Aorta (tissue), 5 donors: Measurements from ENCODE around the gene ADGRB2. TPM values are rescaled to one million over a fixed set of nuclear protein-coding genes. Genes with fewer than 3 reads are reported as not detected.

Experiments used
- ATAC-seq: fragments of 200-7000 bp; cut with Tn5 transposase; one replicate; pipeline ENCODE4 v1.9.1; 2022; ENCODE audit warnings: moderate library complexity; ENCODE audit not compliant: low FRiP score
- DNase-seq, 2 donors: peaks; one replicate each; pipeline ENCODE4 v3.0.0-alpha.2; 2020
- H3K27ac ChIP-seq, 2 donors: one replicate each; pipeline ENCODE4 v1.5.1; 2013; ENCODE audit warnings: low read length in 2 of 2, mild to moderate bottlenecking in 2 of 2, moderate library complexity in 2 of 2, control low read depth in 1 of 2, inconsistent platforms in 1 of 2, low read depth in 1 of 2
- H3K27me3 ChIP-seq, 2 donors: one replicate each; pipeline ENCODE4 v1.6.1; 2013; ENCODE audit warnings: control low read depth in 1 of 2, low read length in 1 of 2, mild to moderate bottlenecking in 1 of 2, moderate library complexity in 1 of 2; ENCODE audit not compliant: insufficient read depth in 2 of 2, control insufficient read depth in 1 of 2
- H3K36me3 ChIP-seq, 2 donors: one replicate each; pipeline ENCODE4 v1.6.1; 2013; ENCODE audit warnings: control low read depth in 1 of 2, low read length in 1 of 2, mild to moderate bottlenecking in 1 of 2; ENCODE audit not compliant: insufficient read depth in 2 of 2, control insufficient read depth in 1 of 2
- H3K4me1 ChIP-seq, 2 donors: one replicate each; pipeline ENCODE4 v1.6.1; 2013; ENCODE audit warnings: low read length in 2 of 2, control low read depth in 1 of 2, mild to moderate bottlenecking in 1 of 2, moderate library complexity in 1 of 2; ENCODE audit not compliant: insufficient read depth in 2 of 2, control insufficient read depth in 1 of 2
- H3K4me3 ChIP-seq, 2 donors: one replicate each; pipeline ENCODE4 v1.5.1; 2013; ENCODE audit warnings: low read length in 2 of 2, control low read depth in 1 of 2, mild to moderate bottlenecking in 1 of 2
- H3K9me3 ChIP-seq: one replicate; pipeline ENCODE4 v1.6.1; 2013; ENCODE audit warnings: mild to moderate bottlenecking, low read length; ENCODE audit not compliant: control insufficient read depth
- WGBS, 2 donors: extraction: QIAGEN DNeasy Blood & Tissue Kit; methylation state at CpG; one replicate each; pipeline ENCODE4 v1.1.7; 2013; 5-methylcytosine and 5-hydroxymethylcytosine counted together
- intact Hi-C, 2 donors: fragments of 100-400 bp; cut with DNase I; formaldehyde crosslinking; loops; one replicate each; pipeline versions ENCODE4 v1.14.2 to v1.15.0; 2022
- polyA plus RNA-seq, 2 donors: library from polyadenylated mRNA; stranded (reverse); fragments of 200-250 nt; gene quantifications; one replicate each; pipeline ENCODE4 v1.2.3, GENCODE V29; 2013
- total RNA-seq, 2 donors: library from RNA; stranded (reverse); fragmentation: NEBNext Ultra II Directional; extraction: Animal tissue kit (Norgen Biotek cat#: 25700); gene quantifications; one replicate each; pipeline ENCODE4 v1.2.1, GENCODE V29; 2021
- donor health status: healthy with polysubstance abuse.
- donor health status: Bipolar disorder and iron deficiency.
- donor health status: DM: no; HTN: no; CAD: no.
- donor health status: DM: no; HTN: no; CAD: no.
- donor health status: DM: yes; HTN: yes; CAD: no.

The ADGRB2 gene
- total and polyA plus RNA-seq, 4 donors, result 1.8 to 4.6 (median 2.1) TPM

DNA sequence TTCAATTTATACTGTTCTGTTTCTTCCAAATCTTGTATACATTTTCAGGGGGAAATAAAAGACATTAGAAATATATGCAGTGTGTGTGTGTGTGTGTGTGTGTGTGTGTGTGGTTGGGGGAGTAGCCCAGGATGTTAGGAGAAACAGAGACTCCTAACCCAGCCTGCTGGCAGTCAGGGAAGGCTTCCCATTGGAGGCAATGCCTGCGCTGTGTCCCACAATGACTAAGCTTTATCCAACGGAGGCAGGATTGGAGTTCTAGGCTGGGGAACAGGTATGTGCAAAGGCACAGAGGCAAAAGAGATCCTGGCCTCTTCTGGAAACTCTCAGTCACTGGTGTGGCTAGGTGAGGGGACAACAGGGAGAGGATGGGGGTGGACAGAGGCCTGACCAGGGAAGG, 16.5 kb upstream of the ADGRB2 start:
- intact Hi-C loops, result loop anchor here in 1 of 2 donors (10.0 kb wide), 1 partner anchor 216 kb away; no protein-coding TSS in a partner anchor
- no peak overlapping the region for H3K27ac ChIP-seq
- no peaks in the 10 kb centered on the region for H3K4me1 ChIP-seq
- DNase-seq (no peak), ATAC-seq (no peak)
- 87 to 89% methylated on average over 2 of the region's 2 CpGs for WGBS, 2 donors
- no peaks in the 10 kb centered on the region for H3K9me3 ChIP-seq
- no peaks in the 10 kb centered on the region for H3K27me3 ChIP-seq
- no peaks in the 10 kb centered on the region for H3K36me3 ChIP-seq
- no peak overlapping the region for H3K4me3 ChIP-seq

GRCh38 chr1:31779687-31780086, 15.5 kb upstream of the ADGRB2 start:
- Histone ChIP-seq H3K9me3 (no peaks in the 10 kb centered on the region), H3K36me3 (no peaks in the 10 kb centered on the region), H3K27ac (no peak overlapping the region), H3K4me3 (no peak overlapping the region), H3K27me3 (no peaks in the 10 kb centered on the region), H3K4me1 (no peaks in the 10 kb centered on the region)
- DNase-seq (no peak), ATAC-seq (no peak)
- intact Hi-C loops, result loop anchor here in 1 of 2 donors (10.0 kb wide), 1 partner anchor 215 kb away; no protein-coding TSS in a partner anchor
- WGBS, 2 donors, result 88 to 94% methylated on average over 9 of the region's 9 CpGs

- Histone ChIP-seq H3K4me1 (no peaks in the 10 kb centered on the region), H3K36me3 (no peaks in the 10 kb centered on the region), H3K27me3 (no peaks in the 10 kb centered on the region), H3K4me3 (no peak overlapping the region), H3K27ac (no peak overlapping the region), H3K9me3 (no peaks in the 10 kb centered on the region)
- WGBS, 2 donors, result 93 to 94% methylated on average over 10 to 11 of the region's 11 CpGs
- DNase-seq, result no peak
- intact Hi-C loops, result no loop called here
- no peak for ATAC-seq
These were observed 14.8 kb upstream of the ADGRB2 start for GRCh38 chr1:31778763-31779488.

DNA sequence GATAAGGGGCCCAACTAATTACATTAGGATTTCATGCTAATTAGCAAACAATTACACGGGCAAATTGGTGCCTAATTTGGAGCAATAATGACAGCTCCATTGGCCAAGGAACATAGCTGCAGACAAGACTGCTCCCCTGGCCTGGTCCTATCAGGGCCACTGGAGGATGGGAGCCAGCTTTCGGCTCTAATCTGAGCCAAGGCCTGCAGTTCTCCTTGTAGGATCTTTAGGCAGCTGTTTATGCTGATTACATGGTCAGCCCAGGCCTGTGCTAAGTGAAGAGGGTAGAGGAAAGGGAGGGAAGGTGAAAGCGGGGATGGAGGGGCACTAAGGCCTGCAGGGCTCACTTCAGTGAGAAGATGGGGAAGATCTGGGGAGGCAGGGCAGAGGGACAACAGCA, 12.4 kb upstream of the ADGRB2 start:
- Histone ChIP-seq H3K27me3 (no peaks in the 10 kb centered on the region), H3K9me3 (no peaks in the 10 kb centered on the region), H3K27ac (no peak overlapping the region), H3K4me3 (no peak overlapping the region), H3K36me3 (no peaks in the 10 kb centered on the region), H3K4me1 (no peaks in the 10 kb centered on the region)
- DNase-seq (no peak), ATAC-seq (no peak)
- intact Hi-C loops, result no loop called here
- WGBS, 2 donors, result 80% methylated on average over 3 of the region's 3 CpGs

DNA sequence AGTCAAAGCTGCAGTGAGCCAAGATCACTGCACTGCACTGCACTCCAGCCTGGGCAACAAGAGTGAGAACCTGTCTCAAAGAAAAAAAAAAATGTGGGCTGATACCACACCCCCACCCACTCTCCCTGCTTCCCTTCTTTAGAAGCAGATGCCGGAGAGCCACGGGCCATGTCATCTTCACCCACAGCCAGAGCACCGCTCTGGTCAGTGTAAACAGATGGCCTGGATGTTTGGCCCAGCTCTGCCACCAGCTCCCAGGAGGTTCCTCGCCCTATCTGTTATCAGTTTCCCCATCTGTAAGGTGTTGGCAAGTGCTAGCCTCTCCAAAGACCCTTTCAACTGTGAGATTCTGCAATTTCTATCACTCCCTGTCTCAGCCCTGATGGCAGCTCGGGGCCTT, 11.9 kb upstream of the ADGRB2 start:
- H3K36me3 ChIP-seq, result no peaks in the 10 kb centered on the region
- intact Hi-C loops, result no loop called here
- H3K9me3 ChIP-seq, result no peaks in the 10 kb centered on the region
- H3K27ac ChIP-seq, result no peak overlapping the region
- DNase-seq (no peak), ATAC-seq (no peak)
- no peak overlapping the region for H3K4me3 ChIP-seq
- WGBS, 2 donors, result 93 to 99% methylated on average over 5 of the region's 5 CpGs
- no peaks in the 10 kb centered on the region for H3K27me3 ChIP-seq
- no peaks in the 10 kb centered on the region for H3K4me1 ChIP-seq

DNA sequence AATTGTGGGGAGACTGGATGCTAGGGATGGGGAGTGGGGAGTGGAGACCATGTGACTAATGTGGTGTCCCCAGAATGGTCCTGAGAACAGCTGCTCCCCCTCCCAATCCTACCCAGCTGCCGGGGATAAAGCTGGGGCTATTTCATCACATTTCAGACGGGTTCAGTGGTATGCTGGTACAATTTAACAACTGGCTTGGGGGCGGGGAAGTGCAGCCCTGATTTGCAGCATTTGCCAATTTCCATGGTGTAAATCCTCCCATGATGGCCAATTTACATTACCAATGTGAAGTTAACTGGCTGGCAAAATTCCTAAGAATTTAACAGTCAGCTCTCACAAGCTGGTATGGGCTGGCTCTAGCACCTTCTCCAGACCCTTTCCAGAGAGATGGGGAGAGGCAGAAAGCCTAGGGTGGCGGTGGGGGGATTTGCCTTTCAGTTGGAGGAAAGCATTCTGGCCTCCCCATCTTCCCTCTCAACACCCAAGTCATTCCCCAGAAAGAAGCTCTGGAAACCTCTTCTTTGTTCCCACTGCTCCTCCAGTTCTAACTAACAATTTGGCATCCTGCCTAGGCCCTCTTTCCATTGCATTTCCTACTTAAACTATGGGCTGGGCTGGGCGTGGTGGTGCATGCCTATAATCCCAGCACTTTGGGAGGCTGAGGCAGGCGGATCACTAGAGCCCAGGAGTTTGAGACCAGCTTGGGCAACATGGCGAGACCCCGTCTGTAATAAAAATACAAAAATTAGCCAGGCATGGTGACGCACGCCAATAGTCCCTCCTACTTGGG, 11.3 kb upstream of the ADGRB2 start:
- WGBS, 2 donors, result 86 to 92% methylated on average over 10 of the region's 10 CpGs
- Histone ChIP-seq H3K36me3 (no peaks in the 10 kb centered on the region), H3K27ac (no peak overlapping the region), H3K4me1 (no peaks in the 10 kb centered on the region), H3K4me3 (no peak overlapping the region), H3K27me3 (no peaks in the 10 kb centered on the region), H3K9me3 (no peaks in the 10 kb centered on the region)
- DNase-seq, result no peak
- intact Hi-C loops, result no loop called here
- no peak for ATAC-seq

GRCh38 chr1:31774495-31774894, 10.4 kb upstream of the ADGRB2 start:
- no peaks in the 10 kb centered on the region for H3K9me3 ChIP-seq
- H3K27me3 ChIP-seq, result no peaks in the 10 kb centered on the region
- no peak overlapping the region for H3K4me3 ChIP-seq
- DNase-seq, result no peak
- no peaks in the 10 kb centered on the region for H3K36me3 ChIP-seq
- no peak overlapping the region for H3K27ac ChIP-seq
- intact Hi-C loops, result no loop called here
- 93 to 98% methylated on average over 3 of the region's 3 CpGs for WGBS, 2 donors
- no peaks in the 10 kb centered on the region for H3K4me1 ChIP-seq
- ATAC-seq, result no peak

DNA sequence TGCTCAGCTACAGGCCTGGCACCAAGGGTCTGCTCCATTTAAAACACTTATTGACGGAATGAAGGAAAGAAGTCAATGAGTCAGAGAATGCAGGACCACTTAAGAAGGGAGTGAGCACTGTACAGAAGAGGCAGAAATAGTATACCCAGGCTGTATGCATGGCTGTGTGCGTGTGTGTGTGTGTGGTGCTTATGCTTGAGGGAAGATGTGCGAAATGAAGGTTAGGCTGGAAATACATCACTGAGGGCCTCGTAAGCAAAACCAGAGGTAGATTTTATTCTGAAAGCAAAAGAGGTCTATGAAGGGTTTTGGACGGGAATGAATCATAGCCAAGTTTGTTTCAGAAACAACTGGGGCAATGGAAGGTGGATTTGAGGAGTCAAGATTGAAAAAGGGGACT, 9.7 kb upstream of the ADGRB2 start:
- 90 to 92% methylated on average over 5 of the region's 5 CpGs for WGBS, 2 donors
- no peaks in the 10 kb centered on the region for H3K9me3 ChIP-seq
- H3K4me1 ChIP-seq, result no peaks in the 10 kb centered on the region
- DNase-seq (no peak), ATAC-seq (no peak)
- no peaks in the 10 kb centered on the region for H3K36me3 ChIP-seq
- no peaks in the 10 kb centered on the region for H3K27me3 ChIP-seq
- H3K27ac ChIP-seq, result no peak overlapping the region
- H3K4me3 ChIP-seq, result no peak overlapping the region
- intact Hi-C loops, result no loop called here
